SK-N-SH (cell line): ENCODE measurements around the gene PRKAG1. TPM values are rescaled to one million over a fixed set of nuclear protein-coding genes. Genes with fewer than 3 reads are reported as not detected.
A peak's percentile ranks its signal among the peaks of the same experiment; 100 is the strongest.

Experiments
- CTCF ChIA-PET: fragments of 300-600, 350-600 bp; formaldehyde crosslinking; extraction: SDS; loops from one replicate; lab custom pipeline; 2021; lab: Yijun Ruan, JAX
- POLR2A ChIA-PET: fragments of 350-600 bp; sonication (Branson Sonifier 250); formaldehyde crosslinking; extraction: SDS; loops from one replicate; lab custom pipeline; 2020; ENCODE audit warnings: antibody characterized with exemption, inconsistent platforms; lab: Yijun Ruan, JAX
- DNase-seq: peaks from one replicate; pipeline ENCODE4 v3.0.0; 2012
- H2AFZ ChIP-seq: fragments of 200-600 bp; sonication (generic); 2 replicates; pipeline ENCODE4 v1.8.1; 2016; ENCODE audit warnings: antibody characterized with exemption, mild to moderate bottlenecking, low read depth
- H3F3A ChIP-seq: fragments of 200-600 bp; sonication (generic); replicated peaks from 2 replicates; pipeline ENCODE3; 2016; ENCODE audit warnings: antibody characterized with exemption, mild to moderate bottlenecking; ENCODE audit not compliant: insufficient read depth
- H3K27ac ChIP-seq, 2 experiments: fragments of 200-500 bp in 1 of 2; fragments of 200-600 bp in 1 of 2; sonication (Bioruptor generic) in 1 of 2; sonication (generic), shearing (Covaris generic) in 1 of 2; 2 replicates each; pipeline versions ENCODE4 v1.5.1 to v1.6.1; 2014 to 2016; ENCODE audit warnings: low read depth in 2 of 2, inconsistent platforms in 1 of 2, low read length in 1 of 2, mild to moderate bottlenecking in 1 of 2, mixed read lengths in 1 of 2
- H3K27me3 ChIP-seq: fragments of 200-600 bp; sonication (generic), shearing (Covaris generic); 2 replicates; pipeline ENCODE4 v1.6.1; 2016; ENCODE audit warnings: mixed run types; ENCODE audit not compliant: insufficient read depth
- H3K36me3 ChIP-seq, 2 experiments: fragments of 200-500 bp in 1 of 2; fragments of 200-600 bp in 1 of 2; sonication (Bioruptor generic) in 1 of 2; sonication (generic) in 1 of 2; replicated peaks in 1 of 2; 2 replicates each; pipeline versions ENCODE3 to v1.5.1; 2014 to 2016; ENCODE audit warnings: low read length in 1 of 2, mild to moderate bottlenecking in 1 of 2; ENCODE audit not compliant: insufficient read depth in 2 of 2, control insufficient read depth in 1 of 2
- H3K4me1 ChIP-seq, 2 experiments: fragments of 200-500 bp in 1 of 2; fragments of 200-600 bp in 1 of 2; sonication (Bioruptor generic) in 1 of 2; sonication (generic), shearing (Covaris generic) in 1 of 2; 2 replicates each; pipeline versions ENCODE4 v1.5.1 to v1.6.1; 2014 to 2016; ENCODE audit warnings: low read depth in 1 of 2, low read length in 1 of 2, mixed run types in 1 of 2; ENCODE audit not compliant: insufficient read depth in 2 of 2, control insufficient read depth in 1 of 2
- H3K4me2 ChIP-seq: fragments of 200-600 bp; sonication (generic), shearing (Covaris generic); 2 replicates; pipeline ENCODE4 v1.6.1; 2017; ENCODE audit warnings: mixed run types
- H3K4me3 ChIP-seq, 2 experiments: fragments of 200-500 bp in 1 of 2; fragments of 200-600 bp in 1 of 2; sonication (Bioruptor generic) in 1 of 2; sonication (generic), shearing (Covaris generic) in 1 of 2; 2 replicates each; pipeline versions ENCODE4 v1.5.1 to v1.8.1; 2014 to 2016; ENCODE audit warnings: low read depth in 2 of 2, inconsistent platforms in 1 of 2, low read length in 1 of 2, mild to moderate bottlenecking in 1 of 2, mixed read lengths in 1 of 2, moderate library complexity in 1 of 2
- H3K79me2 ChIP-seq: fragments of 200-600 bp; sonication (generic); 2 replicates; pipeline ENCODE4 v1.8.1; 2017; ENCODE audit warnings: mild to moderate bottlenecking; ENCODE audit not compliant: insufficient read depth
- H3K9ac ChIP-seq: fragments of 200-600 bp; sonication (generic); 2 replicates; pipeline ENCODE4 v1.6.1; 2017; ENCODE audit warnings: mixed run types
- H3K9me2 ChIP-seq: fragments of 200-600 bp; sonication (generic); 2 replicates; pipeline ENCODE4 v1.6.1; 2017; ENCODE audit warnings: mixed run types
- H3K9me3 ChIP-seq: fragments of 200-600 bp; sonication (generic); 2 replicates; pipeline ENCODE4 v1.6.1; 2017; ENCODE audit warnings: mixed run types, mild to moderate bottlenecking, moderate library complexity
- H4K20me1 ChIP-seq: fragments of 200-600 bp; sonication (generic); 2 replicates; pipeline ENCODE4 v1.6.1; 2017; ENCODE audit warnings: mild to moderate bottlenecking, mixed run types; ENCODE audit not compliant: insufficient read depth
- EP300 ChIP-seq, 2 experiments: IDR thresholded peaks; 2 replicates each; pipeline versions ENCODE4 v1.4.0 to v1.6.1; 2012; ENCODE audit warnings: borderline replicate concordance in 1 of 2, low read depth in 1 of 2, low read length in 1 of 2
- FOSL2 ChIP-seq: IDR thresholded peaks from 2 replicates; pipeline ENCODE4 v1.4.0; 2012; ENCODE audit warnings: low read depth, mild to moderate bottlenecking, moderate library complexity, borderline replicate concordance
- FOXJ3 ChIP-seq: sonication (generic); formaldehyde crosslinking; IDR thresholded peaks from 2 replicates; pipeline ENCODE4 v1.5.1; 2020; ENCODE audit warnings: mild to moderate bottlenecking, missing genetic modification reagents
- JUND ChIP-seq: IDR thresholded peaks from 2 replicates; pipeline ENCODE4 v1.4.0; 2012
- MEF2A ChIP-seq: IDR thresholded peaks from 2 replicates; pipeline ENCODE4 v1.4.0; 2012; ENCODE audit warnings: low read depth, borderline replicate concordance
- MXI1 ChIP-seq: IDR thresholded peaks from 2 replicates; pipeline ENCODE4 v1.6.1; 2012; ENCODE audit warnings: mild to moderate bottlenecking, low read depth, low read length, improper control_type of control experiment
- POLR2AphosphoS5 ChIP-seq: IDR thresholded peaks from 2 replicates; pipeline ENCODE4 v1.6.1; 2012; ENCODE audit warnings: low read depth, low read length
- RCOR1 ChIP-seq: fragments of 150-350 bp; IDR thresholded peaks from 2 replicates; pipeline ENCODE4 v1.6.1; 2017; ENCODE audit warnings: antibody characterized with exemption, low read length
- REST ChIP-seq: IDR thresholded peaks from 2 replicates; pipeline ENCODE4 v1.6.1; 2012; ENCODE audit warnings: mild to moderate bottlenecking, low read depth, low read length, moderate library complexity
- RFX5 ChIP-seq: IDR thresholded peaks from 2 replicates; pipeline ENCODE4 v1.6.1; 2012; ENCODE audit warnings: mild to moderate bottlenecking, improper control_type of control experiment, low read length
- SIN3A ChIP-seq: IDR thresholded peaks from 2 replicates; pipeline ENCODE4 v1.6.1; 2012; ENCODE audit warnings: low read depth, mild to moderate bottlenecking, low read length, moderate library complexity, borderline replicate concordance
- TAF1 ChIP-seq: IDR thresholded peaks from 2 replicates; pipeline ENCODE4 v1.6.1; 2012; ENCODE audit warnings: low read depth, mild to moderate bottlenecking, low read length, moderate library complexity, borderline replicate concordance
- USF1 ChIP-seq: IDR thresholded peaks from 2 replicates; pipeline ENCODE4 v1.4.0; 2012; ENCODE audit warnings: low read depth, borderline replicate concordance
- YY1 ChIP-seq: IDR thresholded peaks from 2 replicates; pipeline ENCODE4 v1.4.0; 2012; ENCODE audit warnings: low read depth, mild to moderate bottlenecking
- ZBTB33 ChIP-seq: IDR thresholded peaks from 2 replicates; pipeline ENCODE4 v1.4.0; 2012; ENCODE audit warnings: low read depth, borderline replicate concordance
- WGBS: methylation state at CpG from one replicate; pipeline ENCODE4 v1.1.6; 2017; ENCODE audit warnings: low lambda C conversion rate; 5-methylcytosine and 5-hydroxymethylcytosine counted together
- polyA plus RNA-seq, 3 experiments: library from polyadenylated mRNA; depleted of rRNA; stranded (reverse); fragments of >200 nt; gene quantifications; 2 replicates each; pipeline ENCODE4 v1.2.3, GENCODE V29; 2012

Gene PRKAG1
- polyA plus RNA-seq, 1 of the 3 experiments (the other 2 are of a cell fraction) = 75.1 TPM

- H2AFZ ChIP-seq = no peak overlapping the region
- H3K9ac ChIP-seq = no peak overlapping the region
- no peaks in the 10 kb centered on the region for H3K36me3 ChIP-seq
- TF ChIP-seq SIN3A (no peak), MXI1 (no peak), POLR2AphosphoS5 (no peak), RFX5 (no peak), YY1 (no peak), RCOR1 (no peak), EP300 (IDR thresholded peaks at IDR 0.05; ENCODE audit: borderline replicate concordance in 1 of 2, low read depth in 1 of 2, low read length in 1 of 2) (no peak), REST (no peak), MEF2A (no peak), JUND (no peak), FOSL2 (no peak), ZBTB33 (no peak), TAF1 (no peak), FOXJ3 (CRISPR knock-in tag) (no peak), USF1 (no peak)
- H4K20me1 ChIP-seq = no peaks in the 10 kb centered on the region
- H3K27me3 ChIP-seq = peaks cover 40% of the 10 kb centered on the region; the same call in 1 of the 2 replicates
- H3K4me3 ChIP-seq = no peak overlapping the region; a peak in 1 of 4 replicates
- H3F3A ChIP-seq = peaks cover 10% of the 10 kb centered on the region
- H3K27ac ChIP-seq = no peak overlapping the region
- H3K9me3 ChIP-seq = no peaks in the 10 kb centered on the region
- H3K9me2 ChIP-seq = no peaks in the 10 kb centered on the region
- WGBS = 40% methylated on average over 37 of the region's 77 CpGs
- H3K4me1 ChIP-seq = peaks cover 0 to 13% of the 10 kb centered on the region in 2 experiments; a peak in 1 of 4 replicates
- 0 out of 2 replicates have a peak overlapping the region, but pooled peaks have one; percentile 4 for H3K4me2 ChIP-seq
- ChIA-PET CTCF (interaction anchor here (1.2 to 32.2 kb wide), 7 partner anchors 12 to 118 kb away, joined by 3 to 935 read pairs (median 4); partner anchors contain the start of genes ARF3, DDN and WNT1), POLR2A (no interaction called here)
- H3K79me2 ChIP-seq = no peaks in the 10 kb centered on the region
- peak; percentile 83 for DNase-seq
Measured at GRCh38 chr12:48969833-48970701, 48.5 kb downstream of the PRKAG1 start.
